ENCODE data around the gene PDIK1L.

- TF ChIP-seq CTCF (IDR thresholded peaks at IDR 0.05; ENCODE audit: extremely low read depth in 1 of 2, insufficient read depth in 1 of 2, low read depth in 1 of 2, low read length in 2 of 2) (no peak), FOS (IDR thresholded peaks at IDR 0.05; ENCODE audit: borderline replicate concordance, insufficient read depth, low read length) (no peak), POLR2AphosphoS5 (IDR thresholded peaks at IDR 0.05; ENCODE audit: insufficient read depth, low read depth, low read length) (no peak)
These were observed 27.4 kb downstream of the PDIK1L start for GRCh38 chr1:26138974-26139558.
